OCI-LY3 (cell line): ENCODE results near the gene OGG1.

Experiments used
- CTCF ChIP-seq: fragments of 200-600, 300-600 bp; sonication (generic); IDR thresholded peaks from 2 replicates; pipeline ENCODE4 v1.5.1; 2014; ENCODE audit warnings: antibody characterized with exemption, low read length, low read depth
- EZH2phosphoT487 ChIP-seq: fragments of 200-600 bp; shearing (Covaris generic); IDR thresholded peaks from 2 replicates; pipeline ENCODE4 v1.6.1; 2018; ENCODE audit warnings: antibody characterized with exemption, mixed run types, low read depth

GRCh38 chr3:9786209-9786739 lies 36.5 kb downstream of the OGG1 start:
- no peak for TF ChIP-seq CTCF
- no peak for TF ChIP-seq EZH2phosphoT487
